ENCODE results near the gene B4GALT1. TPM values are rescaled to one million over a fixed set of nuclear protein-coding genes. Genes with fewer than 3 reads are reported as not detected.

Gene B4GALT1
- total and polyA plus RNA-seq, 12 donors = 14.8 to 117 (median 42.6) TPM

GRCh38 chr9:33146298-33146697 lies 20.8 kb downstream of the B4GALT1 start:
- intact Hi-C loops (cut with DNase I) = no loop called here
- H3K27me3 ChIP-seq = no peaks in the 10 kb centered on the region
- TF ChIP-seq CTCF (IDR thresholded peaks at IDR 0.05) = no peak
- H3K4me3 ChIP-seq = no peak overlapping the region
- peaks cover 50 to 100% (median 95%) of the 10 kb centered on the region in 9 donors for H3K4me1 ChIP-seq
- peaks cover 0 to 9% (median 0%) of the 10 kb centered on the region in 9 donors for H3K36me3 ChIP-seq
- no peaks in the 10 kb centered on the region for H3K9me3 ChIP-seq
- no peak for DNase-seq
- ATAC-seq = no peak
- H3K27ac ChIP-seq = peak overlapping the region in 5 of 10 donors; percentile 1 to 67 (median 42)
- 87 to 89% methylated on average over 2 of the region's 2 CpGs for WGBS, 2 donors

GRCh38 chr9:33144551-33144950 lies 22.6 kb downstream of the B4GALT1 start:
- 56 to 57% methylated on average over 3 of the region's 3 CpGs for WGBS, 2 donors
- no peak for DNase-seq
- H3K36me3 ChIP-seq = peaks cover 0 to 9% (median 0%) of the 10 kb centered on the region in 9 donors
- ATAC-seq = no peak
- no peaks in the 10 kb centered on the region for H3K27me3 ChIP-seq
- H3K9me3 ChIP-seq = no peaks in the 10 kb centered on the region
- no peak for TF ChIP-seq CTCF (IDR thresholded peaks at IDR 0.05)
- H3K27ac ChIP-seq = peak overlapping the region in 1 of 10 donors; percentile 67
- peaks cover 53 to 100% (median 98%) of the 10 kb centered on the region in 9 donors for H3K4me1 ChIP-seq
- intact Hi-C loops (cut with DNase I) = no loop called here
- H3K4me3 ChIP-seq = no peak overlapping the region

GRCh38 chr9:33143241-33143661 lies 23.9 kb downstream of the B4GALT1 start:
- ATAC-seq (no peak), DNase-seq (no peak)
- intact Hi-C loops (cut with DNase I) = no loop called here
- 86 to 89% methylated on average over 2 of the region's 2 CpGs for WGBS, 2 donors
- no peaks in the 10 kb centered on the region for H3K27me3 ChIP-seq
- TF ChIP-seq CTCF (IDR thresholded peaks at IDR 0.05) = no peak
- no peak overlapping the region for H3K4me3 ChIP-seq
- H3K27ac ChIP-seq = peak overlapping the region in 3 of 10 donors; percentile 47 to 81 (median 67)
- no peaks in the 10 kb centered on the region for H3K9me3 ChIP-seq
- H3K4me1 ChIP-seq = peaks cover 60 to 100% (median 98%) of the 10 kb centered on the region in 9 donors
- peaks cover 0 to 9% (median 0%) of the 10 kb centered on the region in 9 donors for H3K36me3 ChIP-seq

GRCh38 chr9:33142535-33142934 lies 24.6 kb downstream of the B4GALT1 start:
- WGBS, 2 donors = 72 to 77% methylated on average over 5 of the region's 5 CpGs
- intact Hi-C loops (cut with DNase I) = no loop called here
- H3K4me3 ChIP-seq = no peak overlapping the region
- H3K9me3 ChIP-seq = no peaks in the 10 kb centered on the region
- H3K27ac ChIP-seq = peak overlapping the region in 6 of 10 donors; percentile 8 to 81 (median 57)
- TF ChIP-seq CTCF (IDR thresholded peaks at IDR 0.05) = no peak
- H3K36me3 ChIP-seq = peaks cover 0 to 6% (median 0%) of the 10 kb centered on the region in 9 donors
- DNase-seq (no peak), ATAC-seq (no peak)
- H3K27me3 ChIP-seq = no peaks in the 10 kb centered on the region
- H3K4me1 ChIP-seq = peaks cover 66 to 100% (median 98%) of the 10 kb centered on the region in 9 donors

Measured in heart right ventricle (tissue), 16 donors.